ENCODE measurements around the gene ZFP2. TPM values are rescaled to one million over a fixed set of nuclear protein-coding genes. Genes with fewer than 3 reads are reported as not detected.

The ZFP2 gene
- total RNA-seq: 0.67 and 1.0 TPM in 2 replicates

GRCh38 chr5:178895615-178896571, at the start of gene ZFP2:
ZFP2 (plus strand) TSS chr5:178895913; CDS start chr5:178931314, 35,401 bp downstream.

GRCh38 chr5:178859625-178860521, 35.8 kb upstream of the ZFP2 start, which contains the start of gene ZNF354B:
ZNF354B (plus strand) TSS chr5:178859953; CDS start chr5:178861048, 1,095 bp downstream.

GRCh38 chr5:178940569-178941360, 45.1 kb downstream of the ZFP2 start, which contains the start of gene ZNF454:
ZNF454 (plus strand) TSS chr5:178941198; CDS start chr5:178942792, 1,594 bp downstream.

Other genes starting within 250 kb of the ZFP2 start
- gene ZNF354A, start 165.3 kb upstream of the ZFP2 start, total RNA-seq: 4.7 and 5.9 TPM in 2 replicates
- gene ZNF354B, start 36.0 kb upstream of the ZFP2 start, total RNA-seq: 3.3 and 4.7 TPM in 2 replicates
- 0.84 and 1.2 TPM in 2 replicates for gene ZNF454, start 45.3 kb downstream of the ZFP2 start, total RNA-seq
- not detected in 2 replicates for gene GRM6, start 99.4 kb downstream of the ZFP2 start, total RNA-seq
- 1.2 and 2.9 TPM in 2 replicates for gene ZNF879, start 127.9 kb downstream of the ZFP2 start, total RNA-seq
- gene ZNF354C, start 164.5 kb downstream of the ZFP2 start, total RNA-seq: 2.8 and 3.0 TPM in 2 replicates